ENCODE measurements around the gene FOXN1.

FOXN1 gene

GRCh38 chr17:28576758-28577465 is 70.8 kb downstream of the FOXN1 start, which contains the start of gene ALDOC:
TSS of gene ALDOC (minus strand) at chr17:28576895. CDS start at chr17:28575532, 1,363 bp downstream.
- DNase-seq = peak; percentile 98

- no peak for DNase-seq
These were observed 71.3 kb downstream of the FOXN1 start for GRCh38 chr17:28577466-28577824.

- DNase-seq = no peak
These were observed 72.4 kb downstream of the FOXN1 start for GRCh38 chr17:28578246-28579195.

- DNase-seq = no peak
These were observed 73.4 kb downstream of the FOXN1 start for GRCh38 chr17:28579526-28579925.

- DNase-seq = no peak
These were observed 74.8 kb downstream of the FOXN1 start for GRCh38 chr17:28580959-28581358.

- DNase-seq = no peak
These were observed 76.4 kb downstream of the FOXN1 start for GRCh38 chr17:28582513-28582912.

GRCh38 chr17:28584434-28584833 is 78.3 kb downstream of the FOXN1 start:
- no peak for DNase-seq

- no peak for DNase-seq
These were observed 79.7 kb downstream of the FOXN1 start for GRCh38 chr17:28585851-28586250.
